Endothelial cell of umbilical vein (primary cell): ENCODE measurements around the gene CCDC81. TPM values are rescaled to one million over a fixed set of nuclear protein-coding genes. Genes with fewer than 3 reads are reported as not detected.

Source experiments
- BruUV-seq: library from RNA; stranded (reverse); fragments of 400-500 nt; replicated peaks from 2 replicates; lab custom pipeline; 2021; lab: Mats Ljungman, UMichigan
- CTCF ChIA-PET: fragments of 300-600, 350-600 bp; sonication (Branson Sonifier 250); formaldehyde crosslinking; loops from one replicate; lab custom pipeline; 2021; ENCODE audit warnings: antibody characterized with exemption, inconsistent platforms; lab: Charles Lee
- POLR2A ChIA-PET: fragments of 300-600, 350-600 bp; sonication (Branson Sonifier 250); formaldehyde crosslinking; loops from one replicate; lab custom pipeline; 2021; ENCODE audit warnings: antibody characterized with exemption, inconsistent platforms; lab: Charles Lee
- DNase-seq: peaks from one replicate; pipeline ENCODE4 v3.0.0-alpha.2; 2011; ENCODE audit warnings: low read depth, low spot score
- FAIRE-seq: peaks from 2 replicates; lab custom pipeline; 2011; peaks lifted over from hg19 to GRCh38; lab: Jason Lieb, UNC
- H2AFZ ChIP-seq: 2 replicates; pipeline ENCODE4 v1.6.0; 2012; ENCODE audit warnings: low read depth, low read length, control low read depth, inconsistent platforms
- H3K27ac ChIP-seq: 2 replicates; pipeline ENCODE4 v1.5.1; 2011; ENCODE audit warnings: low read depth, mild to moderate bottlenecking, control low read depth, low read length, moderate library complexity; ENCODE audit not compliant: insufficient read depth
- H3K27me3 ChIP-seq, 2 experiments: 2 replicates each; pipeline versions ENCODE4 v1.6.0 to v1.6.1; 2011; ENCODE audit warnings: low read length in 2 of 2, mixed read lengths in 1 of 2; ENCODE audit not compliant: control insufficient read depth in 2 of 2, insufficient read depth in 2 of 2
- H3K36me3 ChIP-seq, 2 experiments: 2 replicates in 1 of 2; 3 replicates in 1 of 2; pipeline ENCODE4 v1.5.1; 2011; ENCODE audit warnings: low read length in 2 of 2, mild to moderate bottlenecking in 1 of 2, moderate library complexity in 1 of 2; ENCODE audit not compliant: control insufficient read depth in 2 of 2, insufficient read depth in 2 of 2; ENCODE audit errors: extremely low read depth in 1 of 2
- H3K4me1 ChIP-seq: 3 replicates; pipeline ENCODE4 v1.5.1; 2011; ENCODE audit warnings: mild to moderate bottlenecking, low read length; ENCODE audit not compliant: control insufficient read depth, insufficient read depth; ENCODE audit errors: extremely low read depth
- H3K4me2 ChIP-seq: 2 replicates; pipeline ENCODE4 v1.6.1; 2011; ENCODE audit warnings: low read length, control low read depth, mixed read lengths; ENCODE audit not compliant: insufficient read depth
- H3K4me3 ChIP-seq, 3 experiments: fragments of 200-600 bp in 1 of 3; sonication (generic), shearing (Covaris generic) in 1 of 3; replicated peaks in 1 of 3; 2 replicates each; pipeline ENCODE4 v1.5.1; 2011 to 2016; ENCODE audit warnings: control low read depth in 3 of 3, low read length in 3 of 3, mild to moderate bottlenecking in 2 of 3, inconsistent platforms in 1 of 3, low read depth in 1 of 3, moderate library complexity in 1 of 3; ENCODE audit not compliant: insufficient read depth in 1 of 3
- H3K79me2 ChIP-seq: 2 replicates; pipeline ENCODE4 v1.6.0; 2012; ENCODE audit warnings: low read length, inconsistent platforms; ENCODE audit not compliant: control insufficient read depth, insufficient read depth
- H3K9ac ChIP-seq: replicated peaks from 2 replicates; pipeline ENCODE3; 2011; ENCODE audit warnings: low read length, control low read depth; ENCODE audit not compliant: insufficient read depth; ENCODE audit errors: extremely low read depth
- H3K9me1 ChIP-seq: replicated peaks from 3 replicates; pipeline ENCODE4 v1.6.0; 2011; ENCODE audit warnings: mild to moderate bottlenecking, low read length; ENCODE audit not compliant: control insufficient read depth, insufficient read depth; ENCODE audit errors: extremely low read depth
- H3K9me3 ChIP-seq: replicated peaks from 2 replicates; pipeline ENCODE4 v1.5.1; 2012; ENCODE audit warnings: low read length, inconsistent platforms; ENCODE audit not compliant: control insufficient read depth, insufficient read depth
- H4K20me1 ChIP-seq: replicated peaks from 2 replicates; pipeline ENCODE3; 2011; ENCODE audit warnings: mild to moderate bottlenecking, low read length; ENCODE audit not compliant: control insufficient read depth, insufficient read depth; ENCODE audit errors: extremely low read depth
- CTCF ChIP-seq, 2 donors: IDR thresholded peaks; 1 replicate in 1 of 2; 2 replicates in 1 of 2; pipeline ENCODE4 v1.5.1; 2011; ENCODE audit warnings: low read length in 2 of 2, mild to moderate bottlenecking in 2 of 2, moderate library complexity in 2 of 2, control low read depth in 1 of 2, inconsistent platforms in 1 of 2, low read depth in 1 of 2; ENCODE audit not compliant: insufficient read depth in 1 of 2; ENCODE audit errors: extremely low read depth in 1 of 2
- EZH2 ChIP-seq: IDR thresholded peaks from 2 replicates; pipeline ENCODE4 v1.6.1; 2012; ENCODE audit warnings: borderline replicate concordance, low read depth, mild to moderate bottlenecking, moderate library complexity, low read length, inconsistent platforms; ENCODE audit not compliant: severe bottlenecking
- FOS ChIP-seq: IDR thresholded peaks from 2 replicates; pipeline ENCODE4 v1.6.1; 2011; ENCODE audit warnings: mild to moderate bottlenecking, low read length, moderate library complexity, borderline replicate concordance; ENCODE audit not compliant: insufficient read depth
- GATA2 ChIP-seq: IDR thresholded peaks from 2 replicates; pipeline ENCODE4 v1.7.0; 2011; ENCODE audit warnings: low read depth, mild to moderate bottlenecking, moderate library complexity, mixed read lengths, low read length; ENCODE audit not compliant: insufficient read length, insufficient read depth
- JUN ChIP-seq: IDR thresholded peaks from 2 replicates; pipeline ENCODE4 v1.6.1; 2011; ENCODE audit warnings: borderline replicate concordance, low read depth; ENCODE audit not compliant: insufficient read length, insufficient read depth
- MYC ChIP-seq: IDR thresholded peaks from one replicate; pipeline ENCODE4 v1.6.1; 2011; ENCODE audit warnings: mild to moderate bottlenecking, low read depth, low read length
- POLR2A ChIP-seq: IDR thresholded peaks from 2 replicates; pipeline ENCODE4 v1.6.1; 2012; ENCODE audit warnings: low read depth, mild to moderate bottlenecking, control low read depth, low read length
- POLR2AphosphoS5 ChIP-seq: IDR thresholded peaks from 2 replicates; pipeline ENCODE4 v1.6.1; 2012; ENCODE audit warnings: low read depth, mild to moderate bottlenecking, control low read depth, low read length, moderate library complexity; ENCODE audit not compliant: insufficient read depth
- dilution Hi-C: fragments of 300-500 bp; cut with MboI; formaldehyde crosslinking; loops from one replicate; pipeline ENCODE4 v1.15.0; 2019; ENCODE audit warnings: low sequenced_read_pairs; ENCODE audit not compliant: extremely low pct_ligation_motif_present
- intact Hi-C: fragments of 100-400 bp; cut with micrococcal nuclease; formaldehyde crosslinking; loops from one replicate; pipeline ENCODE4 v1.10.0; 2022
- polyA plus RNA-seq, 4 experiments: library from polyadenylated mRNA; depleted of rRNA in 3 of 4; stranded (reverse) in 3 of 4; unstranded in 1 of 4; fragments of >200 nt; gene quantifications; 2 replicates each; pipeline versions ENCODE4 v1.2.1 to v1.2.3, GENCODE V29; 2011 to 2012; ENCODE audit warnings: missing spikeins in 1 of 4
- total RNA-seq: library from RNA; stranded (reverse); gene quantifications from 2 replicates; pipeline ENCODE4 v1.2.3, GENCODE V29; 2021
- TF ChIP-seq, protein P1 (sequence below): IDR thresholded peaks from 2 replicates; pipeline ENCODE4 v1.6.1; 2011; ENCODE audit not compliant: insufficient read depth, insufficient read length

The CCDC81 gene
- total and polyA plus RNA-seq, 2 donors (not counting 3 experiments of a cell fraction or from before 2014, with no cell fraction given) = 0.57 to 1.1 TPM

DNA sequence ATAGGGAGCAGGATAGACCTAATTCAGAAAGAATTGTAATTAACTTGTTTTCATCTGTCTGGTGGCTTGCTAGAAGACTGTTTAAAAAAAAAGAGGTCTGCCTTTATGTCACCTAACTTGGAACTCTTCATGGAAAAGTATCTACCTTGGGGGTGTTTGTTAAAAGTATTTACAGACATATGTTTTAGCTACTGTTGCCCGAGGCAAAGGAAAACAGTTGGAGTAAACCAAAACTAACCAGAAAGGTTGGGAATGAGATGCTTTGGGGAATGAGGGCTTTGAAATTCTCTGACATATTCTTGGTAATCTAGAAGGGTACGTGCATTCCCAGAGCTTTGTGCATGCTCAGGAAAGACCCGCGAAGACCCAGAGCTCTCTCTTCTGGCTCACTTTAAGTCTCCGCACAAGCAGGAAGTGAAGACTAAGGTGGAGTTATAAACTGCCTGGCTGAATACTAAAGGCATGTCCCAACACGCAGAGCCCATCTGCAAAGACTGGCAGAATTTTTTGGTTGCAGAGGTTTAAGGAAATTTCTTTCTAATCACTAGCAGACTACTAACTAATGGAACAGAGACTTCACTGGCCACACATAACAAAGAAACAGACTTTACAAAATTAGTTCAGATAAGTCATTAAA, 39.4 kb upstream of the CCDC81 start:
- H3K36me3 ChIP-seq = no peaks in the 10 kb centered on the region
- no peaks in the 10 kb centered on the region for H3K79me2 ChIP-seq
- FAIRE-seq (no peak), DNase-seq (no peak)
- ChIA-PET CTCF (interaction anchor here (1.2 to 1.3 kb wide), 2 partner anchors 10 to 26 kb away, joined by 3 to 5 read pairs; no protein-coding TSS in a partner anchor), POLR2A (no interaction called here)
- H3K9ac ChIP-seq = no peak overlapping the region
- no peaks in the 10 kb centered on the region for H3K9me3 ChIP-seq
- no peaks in the 10 kb centered on the region for H3K27me3 ChIP-seq
- intact Hi-C loops = no loop called here
- no peak overlapping the region for H2AFZ ChIP-seq
- TF ChIP-seq CTCF (IDR thresholded peaks at IDR 0.05; ENCODE audit: extremely low read depth in 1 of 2, insufficient read depth in 1 of 2, low read depth in 1 of 2, low read length in 2 of 2) = no peak
- no peak for TF ChIP-seq EZH2
- TF ChIP-seq MYC = no peak
- TF ChIP-seq GATA2 = no peak
- TF ChIP-seq, protein P1, sequence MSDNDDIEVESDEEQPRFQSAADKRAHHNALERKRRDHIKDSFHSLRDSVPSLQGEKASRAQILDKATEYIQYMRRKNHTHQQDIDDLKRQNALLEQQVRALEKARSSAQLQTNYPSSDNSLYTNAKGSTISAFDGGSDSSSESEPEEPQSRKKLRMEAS = no peak
- TF ChIP-seq POLR2AphosphoS5 = no peak
- TF ChIP-seq JUN = no peak
- no peak for TF ChIP-seq FOS
- no peak for TF ChIP-seq POLR2A
- dilution Hi-C loops = no loop called here
- H4K20me1 ChIP-seq = no peaks in the 10 kb centered on the region
- H3K27ac ChIP-seq = no peak overlapping the region
- no TSS peak for BruUV-seq
- no peaks in the 10 kb centered on the region for H3K9me1 ChIP-seq
- H3K4me2 ChIP-seq = no peak overlapping the region
- H3K4me1 ChIP-seq = no peaks in the 10 kb centered on the region
- H3K4me3 ChIP-seq = no peak overlapping the region
